ENCODE results near the gene COG1. TPM values are rescaled to one million over a fixed set of nuclear protein-coding genes. Genes with fewer than 3 reads are reported as not detected.
A peak's percentile ranks its signal among the peaks of the same experiment; 100 is the strongest.

COG1 gene
- total RNA-seq, 1 experiment from 2014 or later = 26.5 TPM

GRCh38 chr17:73170324-73170723 is 22.5 kb upstream of the COG1 start:
- H3K4me2 ChIP-seq (ENCODE audit: insufficient read depth, insufficient read length, low read length) = no peak overlapping the region
- peaks cover 43% of the 10 kb centered on the region for H3K27me3 Mint-ChIP-seq (ENCODE audit: low read depth)

More at GRCh38 chr17:73170324-73170723, 22.5 kb upstream of the COG1 start:
- Mint-ChIP-seq H3K9me3 (peaks cover 1 to 14% of the 10 kb centered on the region in 2 experiments; a peak in 2 of 5 replicates), H3K27ac (no peak overlapping the region), H3K36me3 (ENCODE audit: insufficient read depth in 1 of 3, low read depth in 3 of 3) (peaks cover 15% of the 10 kb centered on the region in 3 experiments), H3K4me1 (peaks cover 34 to 40% of the 10 kb centered on the region in 2 experiments), H3K4me3 (no peak overlapping the region)
- no CpG with 5 or more reads among the region's 5 CpGs for WGBS (ENCODE audit: extremely low coverage, insufficient read length, low lambda C conversion rate)
- H3K23ac ChIP-seq (ENCODE audit: insufficient read length, low read depth, low read length) = no peak overlapping the region
- no peak overlapping the region for H3K18ac ChIP-seq (ENCODE audit: insufficient read length, low read depth, low read length)
- no peak overlapping the region for H2BK20ac ChIP-seq (ENCODE audit: low read depth, low read length, poor library complexity, severe bottlenecking)
- H2BK120ac ChIP-seq (ENCODE audit: low read depth, low read length, poor library complexity, severe bottlenecking) = no peak overlapping the region
- peak; percentile 53 for DNase-seq
- H4K20me1 ChIP-seq (ENCODE audit: control insufficient read depth, insufficient read depth, insufficient read length) = no peaks in the 10 kb centered on the region
- H3K79me1 ChIP-seq (ENCODE audit: insufficient read depth, low read depth, low read length, poor library complexity, severe bottlenecking) = no peaks in the 10 kb centered on the region
- H3K23me2 ChIP-seq (ENCODE audit: insufficient read length, low read depth, low read length, poor library complexity, severe bottlenecking) = peaks cover 6% of the 10 kb centered on the region
- H3K56ac ChIP-seq (ENCODE audit: insufficient read length, low read depth, low read length) = no peak overlapping the region
- H3K4me1 ChIP-seq (ENCODE audit: insufficient read depth, low read length) = peaks cover 10% of the 10 kb centered on the region; the same call in 1 of the 2 replicates
- H3K9me3 ChIP-seq (ENCODE audit: control insufficient read depth, low read depth, low read length) = no peaks in the 10 kb centered on the region
- no peak overlapping the region for H2AFZ ChIP-seq (ENCODE audit: low read length)
- no peak overlapping the region for H2BK12ac ChIP-seq (ENCODE audit: insufficient read length, low read depth, low read length)
- H2AK5ac ChIP-seq (ENCODE audit: insufficient read length, low read length) = no peak overlapping the region
- no peak overlapping the region for H3K4ac ChIP-seq (ENCODE audit: low read depth, low read length)
- H3K79me2 ChIP-seq (ENCODE audit: insufficient read depth, low read length) = no peaks in the 10 kb centered on the region
- no peak overlapping the region for H3T11ph ChIP-seq (ENCODE audit: low read length)
- H4K5ac ChIP-seq (ENCODE audit: insufficient read length, low read depth, low read length) = no peak overlapping the region
- no peak overlapping the region for H2BK5ac ChIP-seq (ENCODE audit: insufficient read length, low read length)
- H4K91ac ChIP-seq (ENCODE audit: insufficient read length, low read depth, low read length) = no peak overlapping the region
- H3K14ac ChIP-seq (ENCODE audit: insufficient read depth, low read length) = no peak overlapping the region
- H4K8ac ChIP-seq (replicated peaks; ENCODE audit: insufficient read length, low read depth, low read length) = no peak overlapping the region
- no peak for TF ChIP-seq CTCF (conservative IDR thresholded peaks at IDR 0.05)
- no peak overlapping the region for H3K9ac ChIP-seq (ENCODE audit: extremely low read depth, insufficient read length, low read length)
- H3K27me3 ChIP-seq (ENCODE audit: insufficient read depth, low read length) = peaks cover 18% of the 10 kb centered on the region
- H2BK15ac ChIP-seq (ENCODE audit: low read depth, low read length) = no peak overlapping the region
- no peak overlapping the region for H3K27ac ChIP-seq (ENCODE audit: insufficient read length, low read depth, low read length)
